LoVo (cell line): Measurements from ENCODE around the gene ZSCAN18.
"Not testable (repeated sequence)": the region's sequence is repeated elsewhere in the genome, so short reads cannot be mapped to it uniquely, and the experiment has no call there.

Experiments used
- DNase-seq: peaks from one replicate; pipeline ENCODE4 v3.0.0-alpha.2; 2016; ENCODE audit warnings: low spot score

The ZSCAN18 gene

GRCh38 chr19:58097781-58098681 lies at the start of gene ZSCAN18:
TSS of gene ZSCAN18 (minus strand) at chr19:58098231. CDS start at chr19:58090267, 7,964 bp downstream.
- no peak for DNase-seq

- DNase-seq = not testable (repeated sequence)
Observed at GRCh38 chr19:58147475-58147874, 49.4 kb upstream of the ZSCAN18 start.

GRCh38 chr19:58145849-58146248 lies 47.8 kb upstream of the ZSCAN18 start:
- DNase-seq = no peak

- no peak for DNase-seq
Observed at GRCh38 chr19:58134244-58134643, 36.2 kb upstream of the ZSCAN18 start.

- DNase-seq = no peak
Observed at GRCh38 chr19:58129284-58129683, 31.3 kb upstream of the ZSCAN18 start.

GRCh38 chr19:58128041-58128685 lies 30.1 kb upstream of the ZSCAN18 start:
- no peak for DNase-seq

GRCh38 chr19:58123354-58123753 lies 25.3 kb upstream of the ZSCAN18 start:
- no peak for DNase-seq

- DNase-seq = no peak
Observed at GRCh38 chr19:58118979-58119733, 21.1 kb upstream of the ZSCAN18 start.

GRCh38 chr19:58117841-58118575 lies 20.0 kb upstream of the ZSCAN18 start:
- DNase-seq = no peak

GRCh38 chr19:58108546-58108817 lies 10.5 kb upstream of the ZSCAN18 start:
- no peak for DNase-seq

- no peak for DNase-seq
Observed at GRCh38 chr19:58107778-58108545, 9.9 kb upstream of the ZSCAN18 start.

GRCh38 chr19:58098682-58098998 lies 609 bp upstream of the ZSCAN18 start:
- no peak for DNase-seq

GRCh38 chr19:58097349-58097748 lies 682 bp downstream of the ZSCAN18 start:
- DNase-seq = no peak

GRCh38 chr19:58096884-58097283 lies 1.1 kb downstream of the ZSCAN18 start:
- no peak for DNase-seq

GRCh38 chr19:58095328-58095727 lies 2.7 kb downstream of the ZSCAN18 start:
- no peak for DNase-seq

GRCh38 chr19:58093071-58093470 lies 5.0 kb downstream of the ZSCAN18 start:
- no peak for DNase-seq

GRCh38 chr19:58091251-58091995 lies 6.6 kb downstream of the ZSCAN18 start:
- DNase-seq = no peak

- DNase-seq = no peak
Observed at GRCh38 chr19:58089846-58090245, 8.2 kb downstream of the ZSCAN18 start.

GRCh38 chr19:58088521-58089052 lies 9.4 kb downstream of the ZSCAN18 start:
- DNase-seq = no peak
